HG03280 (cell line): Measurements from ENCODE around the gene TKTL1.

Experiments used
- ATAC-seq: cut with Tn5 transposase; IDR thresholded peaks from one replicate; pipeline ENCODE4 v1.9.1; 2021; ENCODE audit warnings: mild to moderate bottlenecking, moderate library complexity; ENCODE audit not compliant: unreplicated experiment

The TKTL1 gene

GRCh38 chrX:154373340-154374306, 78.0 kb downstream of the TKTL1 start:
- ATAC-seq: no peak

DNA sequence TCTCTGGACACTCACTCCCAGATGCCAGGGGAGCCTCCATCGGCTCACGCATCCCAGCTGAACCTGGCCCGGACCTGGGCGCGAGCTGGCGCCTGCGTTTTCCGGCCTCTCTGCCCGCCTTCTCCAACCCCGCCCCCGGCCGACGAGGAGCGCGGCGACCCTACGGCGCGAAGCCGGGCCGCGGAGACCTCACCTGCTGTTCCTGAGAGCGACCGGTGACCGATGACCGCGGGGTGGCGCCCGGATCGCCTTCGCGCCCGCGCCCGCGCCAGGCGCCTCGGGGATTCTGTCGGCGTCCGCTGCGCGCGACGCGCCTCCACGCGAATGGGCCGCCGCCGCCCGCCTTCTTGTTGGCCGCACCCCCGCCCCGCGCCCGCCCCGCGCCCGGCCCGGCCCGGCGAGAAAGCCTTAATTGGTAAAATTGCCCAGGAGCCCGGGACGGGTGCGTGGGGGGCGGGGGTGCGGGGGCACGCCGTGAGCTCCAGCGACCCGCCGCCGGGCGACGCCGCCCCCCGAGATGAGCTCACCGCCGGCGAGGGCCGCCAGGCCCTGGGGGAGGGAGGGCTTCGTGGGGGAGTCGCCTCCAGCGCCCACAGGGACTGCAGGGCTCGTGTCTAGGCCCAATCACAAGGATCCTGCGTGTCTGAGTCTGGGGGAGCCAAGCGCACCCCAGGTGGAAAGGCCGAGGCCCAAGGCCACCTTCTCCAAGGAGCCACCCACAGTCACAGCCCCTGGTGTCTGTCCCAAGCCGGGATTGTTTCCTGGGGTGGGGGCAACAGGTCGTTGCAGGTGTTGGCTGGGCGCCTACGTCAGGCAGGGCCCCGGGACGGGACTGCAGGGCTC, 78.9 kb downstream of the TKTL1 start, which contains the start of gene FLNA:
Gene FLNA (minus strand): TSS at position 322 of the 843 bp plus-strand sequence. CDS start 3,389 bp downstream, outside the sequence.
- ATAC-seq: no peak

- ATAC-seq: no peak
These were observed 79.5 kb downstream of the TKTL1 start for GRCh38 chrX:154375156-154375504.

- no peak for ATAC-seq
These were observed 81.2 kb downstream of the TKTL1 start for GRCh38 chrX:154376774-154377173.

DNA sequence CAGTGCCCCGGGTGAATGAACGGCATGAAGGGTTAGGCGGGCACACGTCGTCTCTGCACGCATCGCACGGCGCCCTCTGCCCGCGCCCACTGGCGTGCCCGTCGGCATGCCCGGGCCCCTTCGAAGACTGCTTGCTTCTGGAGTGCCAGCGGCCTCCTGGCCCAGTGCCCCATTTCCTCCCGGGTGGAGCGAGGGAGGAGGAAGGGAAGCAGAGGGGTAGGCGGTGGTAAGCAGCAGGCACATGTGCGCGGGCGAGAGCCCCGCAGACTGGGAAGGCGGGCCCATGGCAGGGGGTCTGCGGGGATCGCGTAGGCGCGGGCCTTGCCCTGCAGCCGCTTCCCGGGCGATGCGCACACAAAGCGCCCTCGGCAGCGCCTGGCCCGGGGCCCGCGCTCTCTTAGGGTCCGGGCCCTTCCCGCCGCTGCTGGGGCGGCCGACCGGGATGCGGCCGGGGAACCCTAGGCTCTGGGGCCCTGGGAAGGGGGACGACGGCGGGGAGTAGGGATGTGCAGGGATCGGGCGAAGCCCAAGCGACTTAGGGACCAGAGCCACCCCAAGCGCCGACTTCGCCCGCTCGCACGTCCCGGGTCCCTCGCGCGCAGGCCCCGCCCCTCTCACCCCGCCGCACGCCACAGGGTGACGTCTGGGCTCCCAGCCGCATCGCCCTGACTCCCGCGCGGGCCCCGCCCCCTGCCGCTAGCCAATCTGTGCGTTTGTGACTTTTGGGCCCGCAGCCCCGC, 82.6 kb downstream of the TKTL1 start:
- peak; percentile 5 for ATAC-seq

- peak; percentile 79 for ATAC-seq
These were observed 83.4 kb downstream of the TKTL1 start, which contains the start of gene EMD for GRCh38 chrX:154378799-154379568. EMD (plus strand) TSS chrX:154379295; CDS start chrX:154379485, 190 bp downstream.

DNA sequence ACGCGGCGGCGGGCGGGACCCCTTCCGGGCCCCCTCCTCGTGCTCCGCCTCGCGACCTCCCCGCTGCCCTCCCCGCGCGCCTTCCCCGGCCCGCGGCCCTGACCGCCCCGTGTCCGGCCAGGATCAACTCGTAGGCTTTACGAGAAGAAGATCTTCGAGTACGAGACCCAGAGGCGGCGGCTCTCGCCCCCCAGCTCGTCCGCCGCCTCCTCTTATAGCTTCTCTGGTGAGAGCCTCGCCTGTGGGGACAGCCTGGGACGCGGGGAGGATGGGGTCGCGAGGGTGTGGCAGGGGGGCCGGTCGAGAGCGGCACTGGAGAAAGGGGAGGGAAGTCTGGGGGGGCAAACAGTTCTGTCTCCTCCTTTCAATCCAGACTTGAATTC, 84.0 kb downstream of the TKTL1 start:
- ATAC-seq: peak; percentile 0
